ENCODE data around the gene MYMK.
A peak's percentile ranks its signal among the peaks of the same experiment; 100 is the strongest.

The MYMK gene

GRCh38 chr9:133533857-133534256 is 9.1 kb upstream of the MYMK start:
- H3K4me2 ChIP-seq (ENCODE audit: low read length, poor library complexity, severe bottlenecking), result no peak overlapping the region

GRCh38 chr9:133532937-133533668 is 8.3 kb upstream of the MYMK start:
- Histone ChIP-seq H2BK120ac (ENCODE audit: low read depth, low read length) (no peak overlapping the region), H4K91ac (ENCODE audit: low read length) (no peak overlapping the region), H2AFZ (ENCODE audit: low read depth, low read length) (no peak overlapping the region), H3K9ac (ENCODE audit: low read length) (no peak overlapping the region), H2BK15ac (ENCODE audit: low read depth, poor library complexity, severe bottlenecking) (no peak overlapping the region), H3K27ac (ENCODE audit: low read length, poor library complexity, severe bottlenecking) (no peak overlapping the region), H3K4ac (ENCODE audit: low read depth in 1 of 2, low read length in 2 of 2) (no peak overlapping the region), H2BK5ac (ENCODE audit: low read depth, low read length, poor library complexity, severe bottlenecking) (no peak overlapping the region), H3K27me3 (ENCODE audit: control insufficient read depth in 1 of 2, insufficient read depth in 1 of 2, low read length in 2 of 2) (peaks cover 69 to 90% of the 10 kb centered on the region in 2 experiments), H3K14ac (ENCODE audit: low read length in 2 of 2) (no peak overlapping the region), H3K9me3 (ENCODE audit: control insufficient read depth, low read length) (no peaks in the 10 kb centered on the region), H3K23ac (ENCODE audit: low read length in 2 of 2) (no peak overlapping the region), H3K4me1 (ENCODE audit: control insufficient read depth, insufficient read depth, low read depth, low read length) (peaks cover 26% of the 10 kb centered on the region), H3K79me1 (replicated peaks; ENCODE audit: low read length, poor library complexity, severe bottlenecking) (no peaks in the 10 kb centered on the region), H3K4me2 (ENCODE audit: low read length, poor library complexity, severe bottlenecking) (no peak overlapping the region), H3K18ac (ENCODE audit: low read depth in 1 of 2, low read length in 2 of 2) (no peak overlapping the region), H3K36me3 (ENCODE audit: control insufficient read depth in 1 of 2, insufficient read depth in 2 of 2, low read depth in 1 of 2, low read length in 2 of 2) (no peaks in the 10 kb centered on the region), H2BK12ac (ENCODE audit: low read length in 2 of 2) (no peak overlapping the region), H4K8ac (ENCODE audit: low read length) (no peak overlapping the region), H2AK5ac (ENCODE audit: low read length, severe bottlenecking) (no peak overlapping the region), H3K4me3 (ENCODE audit: insufficient read depth in 1 of 2, low read depth in 1 of 2, low read length in 2 of 2) (no peak overlapping the region)
- DNase-seq, result peak; percentile 66
- 69% methylated on average over 20 of the region's 20 CpGs for WGBS

More at GRCh38 chr9:133533857-133534256, 9.1 kb upstream of the MYMK start:
- H3K4me1 ChIP-seq (ENCODE audit: control insufficient read depth, insufficient read depth, low read depth, low read length), result peaks cover 19% of the 10 kb centered on the region
- peak overlapping the region in 1 of 2 experiments; percentile 9 for H3K4me3 ChIP-seq (ENCODE audit: insufficient read depth in 1 of 2, low read depth in 1 of 2, low read length in 2 of 2)
- no peak overlapping the region for H3K4ac ChIP-seq (ENCODE audit: low read depth in 1 of 2, low read length in 2 of 2)
- H2BK120ac ChIP-seq (ENCODE audit: low read depth, low read length), result peak overlapping the region; percentile 19
- peaks cover 68 to 87% of the 10 kb centered on the region in 2 experiments for H3K27me3 ChIP-seq (ENCODE audit: control insufficient read depth in 1 of 2, insufficient read depth in 1 of 2, low read length in 2 of 2)
- H3K79me1 ChIP-seq (replicated peaks; ENCODE audit: low read length, poor library complexity, severe bottlenecking), result no peaks in the 10 kb centered on the region
- no peak overlapping the region for H2BK15ac ChIP-seq (ENCODE audit: low read depth, poor library complexity, severe bottlenecking)
- H4K91ac ChIP-seq (ENCODE audit: low read length), result peak overlapping the region; percentile 43
- peak overlapping the region; percentile 67 for H4K8ac ChIP-seq (ENCODE audit: low read length)
- H3K36me3 ChIP-seq (ENCODE audit: control insufficient read depth in 1 of 2, insufficient read depth in 2 of 2, low read depth in 1 of 2, low read length in 2 of 2), result no peaks in the 10 kb centered on the region
- H3K9ac ChIP-seq (ENCODE audit: low read length), result peak overlapping the region; percentile 59
- H3K23ac ChIP-seq (ENCODE audit: low read length in 2 of 2), result no peak overlapping the region
- H3K9me3 ChIP-seq (ENCODE audit: control insufficient read depth, low read length), result no peaks in the 10 kb centered on the region
- no peak overlapping the region for H2AFZ ChIP-seq (ENCODE audit: low read depth, low read length)
- no peak overlapping the region for H2AK5ac ChIP-seq (ENCODE audit: low read length, severe bottlenecking)
- WGBS, result 62% methylated on average over 9 of the region's 9 CpGs
- no peak overlapping the region for H2BK12ac ChIP-seq (ENCODE audit: low read length in 2 of 2)
- peak; percentile 16 for DNase-seq
- no peak overlapping the region for H3K27ac ChIP-seq (ENCODE audit: low read length, poor library complexity, severe bottlenecking)
- peak overlapping the region in 1 of 2 experiments; percentile 22 for H3K14ac ChIP-seq (ENCODE audit: low read length in 2 of 2)
- H3K18ac ChIP-seq (ENCODE audit: low read depth in 1 of 2, low read length in 2 of 2), result no peak overlapping the region
- H2BK5ac ChIP-seq (ENCODE audit: low read depth, low read length, poor library complexity, severe bottlenecking), result no peak overlapping the region

GRCh38 chr9:133531293-133531692 is 6.5 kb upstream of the MYMK start:
- Histone ChIP-seq H2BK5ac (ENCODE audit: low read depth, low read length, poor library complexity, severe bottlenecking) (no peak overlapping the region), H2BK15ac (ENCODE audit: low read depth, poor library complexity, severe bottlenecking) (no peak overlapping the region), H2BK12ac (ENCODE audit: low read length in 2 of 2) (no peak overlapping the region), H4K91ac (ENCODE audit: low read length) (no peak overlapping the region), H2AK5ac (ENCODE audit: low read length, severe bottlenecking) (no peak overlapping the region), H3K27ac (ENCODE audit: low read length, poor library complexity, severe bottlenecking) (no peak overlapping the region), H3K9ac (ENCODE audit: low read length) (no peak overlapping the region), H3K36me3 (ENCODE audit: control insufficient read depth in 1 of 2, insufficient read depth in 2 of 2, low read depth in 1 of 2, low read length in 2 of 2) (no peaks in the 10 kb centered on the region), H3K4me1 (ENCODE audit: control insufficient read depth, insufficient read depth, low read depth, low read length) (peaks cover 43% of the 10 kb centered on the region), H3K23ac (ENCODE audit: low read length in 2 of 2) (no peak overlapping the region), H3K14ac (ENCODE audit: low read length in 2 of 2) (no peak overlapping the region), H3K9me3 (ENCODE audit: control insufficient read depth, low read length) (no peaks in the 10 kb centered on the region), H3K27me3 (ENCODE audit: control insufficient read depth in 1 of 2, insufficient read depth in 1 of 2, low read length in 2 of 2) (peaks cover 73 to 87% of the 10 kb centered on the region in 2 experiments), H3K4me3 (ENCODE audit: insufficient read depth in 1 of 2, low read depth in 1 of 2, low read length in 2 of 2) (no peak overlapping the region), H2AFZ (ENCODE audit: low read depth, low read length) (no peak overlapping the region), H3K4ac (ENCODE audit: low read depth in 1 of 2, low read length in 2 of 2) (no peak overlapping the region), H3K18ac (ENCODE audit: low read depth in 1 of 2, low read length in 2 of 2) (no peak overlapping the region), H2BK120ac (ENCODE audit: low read depth, low read length) (no peak overlapping the region), H3K79me1 (replicated peaks; ENCODE audit: low read length, poor library complexity, severe bottlenecking) (no peaks in the 10 kb centered on the region), H4K8ac (ENCODE audit: low read length) (no peak overlapping the region), H3K4me2 (ENCODE audit: low read length, poor library complexity, severe bottlenecking) (no peak overlapping the region)
- no peak for DNase-seq
- 53% methylated on average over 8 of the region's 9 CpGs for WGBS

GRCh38 chr9:133529874-133530273 is 5.1 kb upstream of the MYMK start:
- H2AK5ac ChIP-seq (ENCODE audit: low read length, severe bottlenecking), result no peak overlapping the region
- no peak overlapping the region for H2BK120ac ChIP-seq (ENCODE audit: low read depth, low read length)
- H4K8ac ChIP-seq (ENCODE audit: low read length), result no peak overlapping the region
- H3K4me3 ChIP-seq (ENCODE audit: insufficient read depth in 1 of 2, low read depth in 1 of 2, low read length in 2 of 2), result no peak overlapping the region
- WGBS, result 86% methylated on average over 7 of the region's 7 CpGs
- H3K79me1 ChIP-seq (replicated peaks; ENCODE audit: low read length, poor library complexity, severe bottlenecking), result no peaks in the 10 kb centered on the region
- no peak overlapping the region for H3K27ac ChIP-seq (ENCODE audit: low read length, poor library complexity, severe bottlenecking)
- DNase-seq, result no peak
- H2BK15ac ChIP-seq (ENCODE audit: low read depth, poor library complexity, severe bottlenecking), result no peak overlapping the region
- no peaks in the 10 kb centered on the region for H3K36me3 ChIP-seq (ENCODE audit: control insufficient read depth in 1 of 2, insufficient read depth in 2 of 2, low read depth in 1 of 2, low read length in 2 of 2)
- H3K23ac ChIP-seq (ENCODE audit: low read length in 2 of 2), result no peak overlapping the region
- no peak overlapping the region for H4K91ac ChIP-seq (ENCODE audit: low read length)
- H3K27me3 ChIP-seq (ENCODE audit: control insufficient read depth in 1 of 2, insufficient read depth in 1 of 2, low read length in 2 of 2), result peaks cover 73 to 83% of the 10 kb centered on the region in 2 experiments
- H3K4me2 ChIP-seq (ENCODE audit: low read length, poor library complexity, severe bottlenecking), result no peak overlapping the region
- H2BK12ac ChIP-seq (ENCODE audit: low read length in 2 of 2), result no peak overlapping the region
- H3K14ac ChIP-seq (ENCODE audit: low read length in 2 of 2), result no peak overlapping the region
- H2BK5ac ChIP-seq (ENCODE audit: low read depth, low read length, poor library complexity, severe bottlenecking), result no peak overlapping the region
- H2AFZ ChIP-seq (ENCODE audit: low read depth, low read length), result no peak overlapping the region
- H3K4me1 ChIP-seq (ENCODE audit: control insufficient read depth, insufficient read depth, low read depth, low read length), result peaks cover 44% of the 10 kb centered on the region
- H3K9me3 ChIP-seq (ENCODE audit: control insufficient read depth, low read length), result no peaks in the 10 kb centered on the region
- H3K4ac ChIP-seq (ENCODE audit: low read depth in 1 of 2, low read length in 2 of 2), result no peak overlapping the region
- no peak overlapping the region for H3K18ac ChIP-seq (ENCODE audit: low read depth in 1 of 2, low read length in 2 of 2)
- no peak overlapping the region for H3K9ac ChIP-seq (ENCODE audit: low read length)
